MM.1S (cell line): ENCODE measurements around the gene ASGR1.

Experiments used
- DNase-seq: peaks from one replicate; pipeline ENCODE4 v3.0.0-alpha.2; 2015
- H2AFZ ChIP-seq: fragments of 300-600 bp; sonication (generic); 2 replicates; pipeline ENCODE4 v1.6.0; 2016; ENCODE audit warnings: antibody characterized with exemption, low read length
- H3F3A ChIP-seq: fragments of 300-600 bp; sonication (generic); 2 replicates; pipeline ENCODE4 v1.6.1; 2016; ENCODE audit warnings: mild to moderate bottlenecking, antibody characterized with exemption, low read length, moderate library complexity, mixed read lengths; ENCODE audit not compliant: insufficient read depth
- H3K27ac ChIP-seq: fragments of 300-600 bp; sonication (generic); 2 replicates; pipeline ENCODE4 v1.5.1; 2016; ENCODE audit warnings: mild to moderate bottlenecking, low read length
- H3K27me3 ChIP-seq: fragments of 300-600 bp; sonication (generic); replicated peaks from 2 replicates; pipeline ENCODE4 v1.6.0; 2016; ENCODE audit warnings: low read length; ENCODE audit not compliant: insufficient read depth
- H3K36me3 ChIP-seq: fragments of 300-600 bp; sonication (generic); replicated peaks from 2 replicates; pipeline ENCODE4 v1.6.1; 2016; ENCODE audit warnings: mild to moderate bottlenecking, low read length, mixed read lengths; ENCODE audit not compliant: insufficient read depth
- H3K4me1 ChIP-seq: fragments of 300-600 bp; sonication (generic); 2 replicates; pipeline ENCODE4 v1.6.1; 2016; ENCODE audit warnings: low read length, mixed read lengths
- H3K4me2 ChIP-seq: fragments of 300-600 bp; sonication (generic); 2 replicates; pipeline ENCODE4 v1.6.0; 2016; ENCODE audit warnings: low read depth, low read length
- H3K4me3 ChIP-seq: fragments of 300-600 bp; sonication (generic); 2 replicates; pipeline ENCODE4 v1.5.1; 2016; ENCODE audit warnings: low read length, mixed read lengths
- H3K79me2 ChIP-seq: fragments of 300-600 bp; sonication (generic); 2 replicates; pipeline ENCODE4 v1.6.1; 2016; ENCODE audit warnings: mixed run types, low read length, mixed read lengths
- H3K9ac ChIP-seq: fragments of 300-600 bp; sonication (generic); 2 replicates; pipeline ENCODE4 v1.6.1; 2016; ENCODE audit warnings: low read length, mixed read lengths
- H3K9me2 ChIP-seq: fragments of 300-600 bp; sonication (generic); replicated peaks from 2 replicates; pipeline ENCODE4 v1.6.1; 2016; ENCODE audit warnings: mild to moderate bottlenecking, low read length, mixed read lengths; ENCODE audit not compliant: insufficient read depth
- H3K9me3 ChIP-seq: fragments of 300-600 bp; sonication (generic); replicated peaks from 2 replicates; pipeline ENCODE4 v1.6.1; 2016; ENCODE audit warnings: mild to moderate bottlenecking, low read length, mixed read lengths; ENCODE audit not compliant: insufficient read depth
- H4K20me1 ChIP-seq: fragments of 300-600 bp; sonication (generic); 2 replicates; pipeline ENCODE4 v1.6.1; 2016; ENCODE audit warnings: mild to moderate bottlenecking, low read length, moderate library complexity, mixed read lengths; ENCODE audit not compliant: insufficient read depth
- CTCF ChIP-seq: fragments of 300-600 bp; sonication (generic); IDR thresholded peaks from 2 replicates; pipeline ENCODE4 v1.5.1; 2016; ENCODE audit warnings: antibody characterized with exemption, low read length, mixed read lengths
- EZH2 ChIP-seq: fragments of 300-600 bp; sonication (generic); optimal IDR thresholded peaks from 2 replicates; pipeline ENCODE3; 2017; ENCODE audit warnings: low read depth, mild to moderate bottlenecking, antibody characterized with exemption, low read length, mixed read lengths
- EZH2phosphoT487 ChIP-seq: fragments of 300-600 bp; sonication (generic); IDR thresholded peaks from 2 replicates; pipeline ENCODE4 v1.6.1; 2018; ENCODE audit warnings: antibody characterized with exemption, low read length

Gene ASGR1

GRCh38 chr17:7138800-7139381 is 40.3 kb downstream of the ASGR1 start:
- no peaks in the 10 kb centered on the region for H4K20me1 ChIP-seq

GRCh38 chr17:7137171-7137943 is 41.8 kb downstream of the ASGR1 start:
- no peaks in the 10 kb centered on the region for H3K79me2 ChIP-seq
- H4K20me1 ChIP-seq, result no peaks in the 10 kb centered on the region
- H3K9ac ChIP-seq, result no peak overlapping the region
- H3K36me3 ChIP-seq, result no peaks in the 10 kb centered on the region
- no peak overlapping the region for H3K27ac ChIP-seq
- no peaks in the 10 kb centered on the region for H3K9me3 ChIP-seq
- peaks cover 19% of the 10 kb centered on the region for H3K4me1 ChIP-seq
- no peaks in the 10 kb centered on the region for H3K9me2 ChIP-seq
- TF ChIP-seq CTCF (no peak), EZH2phosphoT487 (no peak), EZH2 (no peak)
- H3F3A ChIP-seq, result peaks cover 9% of the 10 kb centered on the region
- no peak overlapping the region for H3K4me3 ChIP-seq
- H3K27me3 ChIP-seq, result peaks cover 39% of the 10 kb centered on the region
- H3K4me2 ChIP-seq, result no peak overlapping the region
- no peak for DNase-seq
- H2AFZ ChIP-seq, result no peak overlapping the region

More at GRCh38 chr17:7138800-7139381, 40.3 kb downstream of the ASGR1 start:
- TF ChIP-seq CTCF (no peak), EZH2 (no peak), EZH2phosphoT487 (no peak)
- Histone ChIP-seq H3K9me3 (no peaks in the 10 kb centered on the region), H3K27ac (no peak overlapping the region; the same call in 1 of the 2 replicates), H3K9me2 (no peaks in the 10 kb centered on the region), H3K79me2 (no peaks in the 10 kb centered on the region), H3F3A (peaks cover 3% of the 10 kb centered on the region; the same call in 1 of the 2 replicates), H3K4me2 (peak overlapping the region; percentile 91), H3K4me3 (0 out of 2 replicates have a peak overlapping the region, but pooled peaks have one; percentile 46), H2AFZ (peak overlapping the region; percentile 80; the same call in 1 of the 2 replicates), H3K9ac (peak overlapping the region; percentile 40; the same call in 1 of the 2 replicates), H3K4me1 (peaks cover 10% of the 10 kb centered on the region), H3K36me3 (no peaks in the 10 kb centered on the region), H3K27me3 (peaks cover 47% of the 10 kb centered on the region)
- no peak for DNase-seq

- peaks cover 21% of the 10 kb centered on the region for H3K4me1 ChIP-seq
- no peak overlapping the region for H2AFZ ChIP-seq
- peak overlapping the region; percentile 45; the same call in 1 of the 2 replicates for H3K4me2 ChIP-seq
- TF ChIP-seq CTCF (peak; percentile 92), EZH2 (no peak)
- no peaks in the 10 kb centered on the region for H4K20me1 ChIP-seq
- no peak overlapping the region for H3K4me3 ChIP-seq
- H3F3A ChIP-seq, result peaks cover 13% of the 10 kb centered on the region
- no peaks in the 10 kb centered on the region for H3K9me3 ChIP-seq
- no peaks in the 10 kb centered on the region for H3K79me2 ChIP-seq
- no peak overlapping the region for H3K9ac ChIP-seq
- peaks cover 29% of the 10 kb centered on the region for H3K27me3 ChIP-seq
- peak; percentile 81 for DNase-seq
- no peak overlapping the region for H3K27ac ChIP-seq
- no peaks in the 10 kb centered on the region for H3K9me2 ChIP-seq
- no peaks in the 10 kb centered on the region for H3K36me3 ChIP-seq
These were observed 42.8 kb downstream of the ASGR1 start for GRCh38 chr17:7136266-7136877.
